Activated CD4-positive, alpha-beta T cell treated with anti-CD3 and anti-CD28 coated beads, Interleukin-2, amount 10 ng/mL, durations not matched to agents 7 days and 5 days (primary cell): ENCODE measurements around the gene PCSK1. TPM values are rescaled to one million over a fixed set of nuclear protein-coding genes. Genes with fewer than 3 reads are reported as not detected.

Source experiments
- CTCF ChIA-PET: fragments of 350-600 bp; sonication (Branson Sonifier 250); formaldehyde crosslinking; loops from one replicate; lab custom pipeline; 2021; ENCODE audit warnings: antibody characterized with exemption; lab: Charles Lee
- POLR2A ChIA-PET: fragments of 350-600 bp; sonication (Branson Sonifier 250); formaldehyde crosslinking; loops from one replicate; lab custom pipeline; 2021; ENCODE audit warnings: antibody characterized with exemption; lab: Charles Lee
- DNase-seq: peaks from one replicate; pipeline ENCODE4 v3.0.0-alpha.2; 2020
- H3K27ac Mint-ChIP-seq: one replicate; pipeline ENCODE4 v1.8.0; 2021; ENCODE audit warnings: mild to moderate bottlenecking, moderate library complexity, mixed read lengths
- H3K27me3 Mint-ChIP-seq: one replicate; pipeline ENCODE4 v1.8.0; 2021; ENCODE audit warnings: mixed read lengths
- H3K36me3 Mint-ChIP-seq: one replicate; pipeline ENCODE4 v1.8.0; 2021; ENCODE audit warnings: low read depth, mixed read lengths
- H3K4me1 Mint-ChIP-seq: one replicate; pipeline ENCODE4 v1.8.0; 2021; ENCODE audit warnings: mixed read lengths
- H3K4me3 Mint-ChIP-seq: one replicate; pipeline ENCODE4 v1.8.0; 2021; ENCODE audit warnings: mild to moderate bottlenecking, moderate library complexity, mixed read lengths
- H3K9me3 Mint-ChIP-seq: one replicate; pipeline ENCODE4 v1.8.0; 2021; ENCODE audit warnings: mixed read lengths
- total RNA-seq, 2 experiments: library from RNA; stranded (reverse); gene quantifications; one replicate each; pipeline ENCODE4 v1.2.3, GENCODE V29; 2021

PCSK1 gene
- total RNA-seq: not detected

DNA sequence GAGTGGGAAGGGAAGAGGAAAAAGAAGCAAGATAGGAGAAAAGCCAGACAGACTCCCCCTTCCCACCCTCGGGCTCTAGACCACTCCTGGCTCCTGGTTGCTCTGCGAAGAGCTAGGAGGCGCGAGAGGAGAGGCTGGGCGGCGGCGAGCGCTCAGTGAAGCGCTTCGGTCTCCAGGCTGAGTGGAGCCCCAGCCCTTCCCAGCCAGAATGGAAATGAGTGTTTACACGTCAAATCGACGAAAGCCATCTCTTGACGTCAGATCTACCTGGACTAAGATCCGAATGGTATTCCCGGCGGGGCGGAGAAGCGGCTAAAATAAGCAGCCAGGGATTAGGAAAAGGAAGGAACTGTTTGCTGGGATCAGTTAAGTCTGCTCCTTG, at the start of gene PCSK1:
Gene PCSK1, minus strand, starts transcription at position 183 of the 382 bp plus-strand sequence. CDS start 206 bp downstream, outside the sequence.
- Mint-ChIP-seq H3K4me1 (peaks cover 4% of the 10 kb centered on the region), H3K36me3 (no peaks in the 10 kb centered on the region), H3K9me3 (peaks cover 2% of the 10 kb centered on the region), H3K27ac (no peak within 1 kb of the TSS), H3K4me3 (no peak within 1 kb of the TSS), H3K27me3 (peaks cover 65% of the 10 kb centered on the region)
- CTCF ChIA-PET: interaction anchor here (1.0 kb wide), 1 partner anchor 88 kb away, joined by 3 read pairs; no protein-coding TSS in a partner anchor
- POLR2A ChIA-PET: no interaction called here
- no peak for DNase-seq

DNA sequence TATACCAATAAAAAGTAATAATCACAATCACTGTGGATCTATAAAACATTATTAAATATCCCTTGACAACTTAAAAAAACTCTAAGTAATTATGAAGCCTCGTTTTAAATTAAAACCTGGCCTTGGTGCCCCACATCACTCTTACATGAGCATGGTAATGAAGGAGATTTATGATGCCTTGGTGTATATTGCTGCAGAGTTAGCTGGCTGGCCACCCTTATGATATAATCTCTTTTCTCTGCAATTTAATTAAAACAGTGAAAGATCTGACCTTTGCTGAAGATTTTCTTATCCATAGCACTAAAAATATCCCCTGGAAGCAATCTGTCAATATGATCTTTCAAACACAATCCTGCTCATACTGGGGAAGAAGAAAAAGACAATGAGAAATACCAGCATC, 48.8 kb upstream of the PCSK1 start:
- Mint-ChIP-seq H3K36me3 (no peaks in the 10 kb centered on the region), H3K27ac (no peak overlapping the region), H3K4me3 (no peak overlapping the region), H3K4me1 (no peaks in the 10 kb centered on the region), H3K27me3 (no peaks in the 10 kb centered on the region), H3K9me3 (no peaks in the 10 kb centered on the region)
- ChIA-PET POLR2A (no interaction called here), CTCF (interaction anchor here (0.6 kb wide), 1 partner anchor 563 kb away, joined by 3 read pairs; no protein-coding TSS in a partner anchor)
- no peak for DNase-seq

DNA sequence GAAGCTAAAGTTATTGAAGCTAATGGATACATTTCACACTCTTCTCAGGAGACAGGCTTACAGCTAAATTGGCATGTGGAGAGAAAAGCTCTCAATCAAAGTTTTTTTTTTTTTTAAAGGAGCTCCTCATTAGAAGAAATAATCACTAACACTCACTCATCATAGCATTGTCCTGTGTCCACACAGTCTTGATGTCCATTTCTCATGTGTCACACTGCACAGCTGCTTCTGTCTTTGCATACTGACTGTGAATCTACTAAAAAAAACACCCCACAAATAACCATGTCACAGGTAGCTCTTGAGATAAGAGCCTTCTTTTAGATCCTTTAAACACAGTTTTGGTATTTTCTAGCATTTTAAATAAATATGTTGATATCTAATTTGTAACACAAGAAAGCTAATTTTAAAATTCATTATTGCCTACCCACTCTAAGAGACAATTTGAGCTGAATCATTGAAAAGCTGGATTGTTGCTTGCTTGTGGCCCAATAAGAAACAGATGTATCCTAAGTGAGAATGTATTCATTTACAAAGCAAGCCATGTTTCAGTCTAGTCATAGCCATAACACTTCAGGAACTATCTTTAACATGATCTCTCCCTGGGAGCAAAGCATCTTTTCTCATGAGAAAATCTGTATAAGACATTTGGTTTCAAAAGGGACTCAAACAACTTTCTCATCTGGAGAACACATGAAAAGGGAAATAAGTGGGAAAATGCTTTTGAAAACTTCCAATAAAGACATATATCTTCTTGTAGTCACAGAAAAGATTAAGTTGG, 48.1 kb upstream of the PCSK1 start:
- Mint-ChIP-seq H3K9me3 (no peaks in the 10 kb centered on the region), H3K27ac (no peak overlapping the region), H3K27me3 (no peaks in the 10 kb centered on the region), H3K4me1 (no peaks in the 10 kb centered on the region), H3K4me3 (no peak overlapping the region), H3K36me3 (no peaks in the 10 kb centered on the region)
- POLR2A ChIA-PET: no interaction called here
- DNase-seq: no peak
- CTCF ChIA-PET: interaction anchor here (0.6 kb wide), 4 partner anchors 29 to 562 kb away, joined by 3 to 4 read pairs (median 3); no protein-coding TSS in a partner anchor

DNA sequence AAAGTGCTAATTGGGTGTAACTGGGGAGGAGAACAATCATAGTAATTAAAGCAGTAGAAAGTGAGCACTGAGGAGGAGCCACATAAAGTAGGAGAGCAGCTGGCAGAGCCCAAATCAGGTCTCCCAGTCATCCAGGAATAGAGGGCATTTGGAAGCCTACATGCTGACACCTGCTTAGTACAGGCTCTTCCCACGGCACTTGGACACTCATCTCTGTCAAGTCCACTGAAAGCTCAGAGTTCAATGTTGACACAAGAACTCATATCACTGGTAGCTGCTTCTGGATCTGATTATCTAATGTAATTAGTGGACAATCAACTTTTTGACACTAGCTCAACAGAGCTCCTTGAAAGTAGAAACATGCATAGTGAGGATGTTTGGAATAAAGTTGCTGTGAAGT, 45.9 kb upstream of the PCSK1 start:
- POLR2A ChIA-PET: no interaction called here
- CTCF ChIA-PET: interaction anchor here (0.9 kb wide), 1 partner anchor 69 kb away, joined by 3 read pairs; no protein-coding TSS in a partner anchor
- no peak overlapping the region for H3K27ac Mint-ChIP-seq
- no peaks in the 10 kb centered on the region for H3K36me3 Mint-ChIP-seq
- no peaks in the 10 kb centered on the region for H3K4me1 Mint-ChIP-seq
- H3K9me3 Mint-ChIP-seq: no peaks in the 10 kb centered on the region
- H3K4me3 Mint-ChIP-seq: no peak overlapping the region
- no peaks in the 10 kb centered on the region for H3K27me3 Mint-ChIP-seq
- no peak for DNase-seq

DNA sequence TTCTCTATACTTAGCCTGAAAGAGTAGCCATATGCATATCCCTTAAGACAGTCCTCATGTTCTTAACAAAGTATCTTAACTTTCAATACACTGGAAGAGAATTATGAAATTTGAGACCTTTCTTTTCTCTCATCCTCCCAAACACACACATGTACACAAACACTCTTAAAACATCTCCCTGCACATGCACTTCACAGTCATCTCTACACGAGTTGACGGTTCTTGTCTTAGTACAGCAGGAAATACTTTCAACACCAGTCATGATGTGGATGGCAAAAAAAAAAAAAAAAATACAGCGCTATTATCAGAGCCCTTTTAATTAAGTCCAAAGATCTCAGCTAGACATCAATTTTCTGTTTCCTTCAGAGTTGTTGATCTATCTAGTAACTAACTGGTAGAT, 43.6 kb upstream of the PCSK1 start:
- H3K36me3 Mint-ChIP-seq: no peaks in the 10 kb centered on the region
- H3K9me3 Mint-ChIP-seq: no peaks in the 10 kb centered on the region
- POLR2A ChIA-PET: no interaction called here
- H3K4me3 Mint-ChIP-seq: no peak overlapping the region
- CTCF ChIA-PET: no interaction called here
- DNase-seq: no peak
- H3K27me3 Mint-ChIP-seq: peaks cover 12% of the 10 kb centered on the region
- no peak overlapping the region for H3K27ac Mint-ChIP-seq
- H3K4me1 Mint-ChIP-seq: no peaks in the 10 kb centered on the region

DNA sequence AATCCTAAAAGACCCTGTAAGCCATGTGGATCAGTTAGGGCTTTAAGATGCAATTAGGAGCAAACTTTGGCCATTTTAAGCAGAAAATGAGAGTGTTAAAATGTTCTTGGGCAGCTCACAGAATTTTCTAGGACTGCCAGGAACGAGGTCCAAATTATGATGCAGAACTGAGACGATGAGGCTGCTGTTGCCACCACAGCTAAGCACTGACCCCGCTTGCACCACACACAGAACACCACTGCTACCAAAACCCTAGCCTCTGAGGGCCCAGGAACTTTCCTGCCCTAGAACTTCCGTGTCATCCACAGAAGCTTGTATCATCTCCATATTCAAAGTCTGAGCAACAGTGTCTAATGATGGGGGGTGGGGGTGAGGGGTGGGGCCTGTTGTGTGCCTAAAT, 41.0 kb upstream of the PCSK1 start:
- H3K27me3 Mint-ChIP-seq: peaks cover 17% of the 10 kb centered on the region
- DNase-seq: no peak
- ChIA-PET POLR2A (no interaction called here), CTCF (no interaction called here)
- H3K4me1 Mint-ChIP-seq: no peaks in the 10 kb centered on the region
- no peak overlapping the region for H3K4me3 Mint-ChIP-seq
- H3K27ac Mint-ChIP-seq: no peak overlapping the region
- no peaks in the 10 kb centered on the region for H3K36me3 Mint-ChIP-seq
- H3K9me3 Mint-ChIP-seq: no peaks in the 10 kb centered on the region

DNA sequence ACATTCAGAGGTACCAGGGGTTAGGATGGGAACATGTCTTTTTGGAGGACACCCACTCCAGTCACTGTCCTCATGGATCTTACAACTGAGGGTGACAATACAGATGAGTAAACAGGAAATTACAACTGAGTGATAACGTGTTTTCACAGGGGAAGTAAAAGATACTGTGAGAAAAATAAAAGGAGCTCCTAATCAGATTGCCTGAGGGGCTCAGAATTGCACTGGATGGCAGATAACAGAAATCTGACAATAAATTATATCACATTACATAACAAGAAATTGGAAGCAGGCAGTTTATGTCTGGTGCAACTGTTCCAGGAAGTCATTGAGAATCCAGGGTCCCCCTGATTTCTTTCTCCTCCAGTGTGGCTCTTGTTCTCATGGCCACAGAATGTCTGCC, 40.1 kb upstream of the PCSK1 start:
- Mint-ChIP-seq H3K4me1 (no peaks in the 10 kb centered on the region), H3K36me3 (no peaks in the 10 kb centered on the region), H3K4me3 (no peak overlapping the region), H3K27me3 (peaks cover 17% of the 10 kb centered on the region), H3K27ac (no peak overlapping the region), H3K9me3 (no peaks in the 10 kb centered on the region)
- ChIA-PET CTCF (no interaction called here), POLR2A (no interaction called here)
- DNase-seq: no peak

DNA sequence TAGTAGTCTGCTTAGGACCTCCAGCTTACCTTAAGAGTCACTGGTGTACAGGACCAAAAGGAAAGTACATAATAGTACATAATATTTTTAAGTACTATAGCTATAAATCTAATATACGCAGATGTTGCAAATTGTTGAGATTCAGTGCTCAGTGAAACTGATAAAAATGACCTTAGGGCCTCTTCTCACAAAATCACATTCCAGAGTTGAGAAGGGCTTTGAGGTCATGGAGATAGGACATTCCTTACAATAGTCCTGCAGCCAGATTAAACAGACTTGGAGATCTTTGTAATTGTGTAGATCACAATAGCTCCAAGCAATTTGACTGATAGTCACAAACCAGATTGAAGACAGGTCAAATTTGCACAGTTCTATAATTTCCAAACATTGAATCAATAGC, 37.7 kb upstream of the PCSK1 start:
- ChIA-PET POLR2A (no interaction called here), CTCF (interaction anchor here (1.1 kb wide), 1 partner anchor 18 kb away, joined by 3 read pairs; no protein-coding TSS in a partner anchor)
- no peak overlapping the region for H3K27ac Mint-ChIP-seq
- H3K4me3 Mint-ChIP-seq: no peak overlapping the region
- no peaks in the 10 kb centered on the region for H3K9me3 Mint-ChIP-seq
- H3K4me1 Mint-ChIP-seq: no peaks in the 10 kb centered on the region
- DNase-seq: no peak
- H3K36me3 Mint-ChIP-seq: no peaks in the 10 kb centered on the region
- H3K27me3 Mint-ChIP-seq: peaks cover 29% of the 10 kb centered on the region

DNA sequence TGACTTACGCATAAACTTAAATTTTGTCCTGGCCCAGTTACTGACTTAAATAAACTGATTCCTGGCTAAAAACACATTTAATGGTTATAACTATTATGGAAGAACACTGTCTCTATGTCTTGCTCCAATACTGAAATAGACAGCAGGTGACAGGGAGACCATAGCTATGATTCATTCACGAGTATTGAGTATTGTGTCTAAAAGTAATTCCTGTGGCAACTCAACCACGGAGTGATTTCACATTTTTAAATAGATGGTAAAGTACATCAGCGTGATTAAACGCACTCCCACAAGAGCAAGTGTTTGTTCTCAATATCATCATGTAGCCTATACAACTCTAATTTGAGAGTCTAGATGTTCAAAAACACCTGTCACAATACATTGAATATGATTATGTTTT, 35.9 kb upstream of the PCSK1 start:
- Mint-ChIP-seq H3K27me3 (peaks cover 29% of the 10 kb centered on the region), H3K4me1 (no peaks in the 10 kb centered on the region), H3K27ac (no peak overlapping the region), H3K4me3 (no peak overlapping the region), H3K36me3 (no peaks in the 10 kb centered on the region), H3K9me3 (no peaks in the 10 kb centered on the region)
- POLR2A ChIA-PET: no interaction called here
- CTCF ChIA-PET: no interaction called here
- DNase-seq: no peak

DNA sequence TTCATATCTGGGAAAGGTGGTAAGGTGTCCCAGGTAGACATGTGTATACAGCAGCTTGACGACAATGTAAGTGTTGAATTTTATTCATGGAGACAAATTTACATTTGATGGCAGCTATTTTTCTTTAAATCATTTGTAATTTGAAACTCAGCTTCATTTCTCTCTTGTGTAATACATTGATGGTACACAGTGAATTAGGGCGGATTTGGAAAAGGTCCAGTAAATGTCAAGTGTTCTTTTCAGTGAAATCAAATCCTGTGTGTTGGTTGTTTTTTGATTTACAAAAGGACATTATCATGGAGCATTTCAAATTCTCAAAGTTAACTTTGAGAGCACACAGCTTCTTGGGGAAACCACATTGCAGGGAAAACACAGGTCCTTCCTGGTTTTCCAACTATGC, 30.0 kb upstream of the PCSK1 start:
- ChIA-PET POLR2A (no interaction called here), CTCF (no interaction called here)
- Mint-ChIP-seq H3K27ac (no peak overlapping the region), H3K4me1 (no peaks in the 10 kb centered on the region), H3K36me3 (no peaks in the 10 kb centered on the region), H3K4me3 (no peak overlapping the region), H3K27me3 (peaks cover 24% of the 10 kb centered on the region), H3K9me3 (no peaks in the 10 kb centered on the region)
- DNase-seq: no peak

DNA sequence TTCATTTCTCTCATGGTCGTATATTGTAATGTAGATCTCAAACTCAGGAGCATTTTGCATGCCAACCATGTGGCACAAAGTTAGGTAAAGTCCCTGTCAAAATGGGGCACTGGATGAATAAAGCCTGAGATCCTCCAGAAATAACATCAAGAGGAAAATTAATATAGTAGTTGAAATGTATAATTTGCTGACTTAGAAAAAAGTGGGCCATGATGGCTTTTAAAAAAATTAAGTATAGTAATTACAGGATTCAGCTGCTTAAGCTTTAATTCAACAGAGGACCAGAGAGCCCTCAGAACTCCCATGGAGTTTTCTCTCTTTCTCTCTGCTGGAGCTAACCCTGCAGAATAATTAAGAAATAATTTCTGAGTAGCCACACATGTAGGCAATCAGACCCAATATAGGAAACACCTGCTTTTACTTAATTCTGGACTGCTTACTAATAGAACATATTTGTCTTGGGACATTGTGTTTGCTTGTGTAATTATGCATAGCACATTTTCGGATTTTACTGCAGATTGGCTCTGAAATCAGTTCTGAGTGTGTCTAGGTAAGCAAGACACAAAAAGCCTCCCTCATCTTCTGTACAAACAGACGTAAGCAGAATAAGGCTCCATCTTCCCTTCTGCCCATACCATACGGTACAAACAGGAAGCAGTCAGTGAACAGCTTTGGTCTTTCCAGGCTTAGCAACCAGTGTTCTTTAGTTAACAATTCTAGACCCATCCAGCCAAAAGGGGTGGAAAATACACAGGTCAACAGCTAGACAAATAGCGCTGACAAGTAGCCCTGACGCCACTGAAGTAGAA, 26.5 kb upstream of the PCSK1 start:
- ChIA-PET CTCF (no interaction called here), POLR2A (no interaction called here)
- Mint-ChIP-seq H3K36me3 (no peaks in the 10 kb centered on the region), H3K27ac (no peak overlapping the region), H3K9me3 (no peaks in the 10 kb centered on the region), H3K4me1 (no peaks in the 10 kb centered on the region), H3K27me3 (peaks cover 11% of the 10 kb centered on the region), H3K4me3 (no peak overlapping the region)
- no peak for DNase-seq

DNA sequence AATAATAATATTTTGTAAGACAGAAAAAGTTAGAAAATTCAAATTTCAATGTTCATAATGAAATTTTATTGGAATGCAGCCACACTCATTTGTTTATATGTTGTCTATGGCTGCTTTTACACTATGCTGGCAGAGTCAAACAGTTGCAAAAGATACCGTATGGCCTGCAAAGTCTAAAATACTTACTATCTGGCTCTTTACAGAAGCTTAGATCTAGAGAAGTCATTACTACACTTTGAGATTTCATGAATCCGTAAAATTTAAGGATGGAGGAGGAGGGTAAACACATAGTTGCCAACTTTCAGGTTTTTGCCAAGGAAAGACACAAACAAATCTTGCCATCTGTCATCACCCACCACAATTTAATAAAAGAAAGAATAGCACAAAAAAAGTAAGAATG, 25.1 kb upstream of the PCSK1 start:
- Mint-ChIP-seq H3K4me3 (no peak overlapping the region), H3K4me1 (no peaks in the 10 kb centered on the region), H3K27me3 (peaks cover 7% of the 10 kb centered on the region), H3K9me3 (no peaks in the 10 kb centered on the region), H3K36me3 (no peaks in the 10 kb centered on the region), H3K27ac (no peak overlapping the region)
- no peak for DNase-seq
- ChIA-PET CTCF (no interaction called here), POLR2A (no interaction called here)

DNA sequence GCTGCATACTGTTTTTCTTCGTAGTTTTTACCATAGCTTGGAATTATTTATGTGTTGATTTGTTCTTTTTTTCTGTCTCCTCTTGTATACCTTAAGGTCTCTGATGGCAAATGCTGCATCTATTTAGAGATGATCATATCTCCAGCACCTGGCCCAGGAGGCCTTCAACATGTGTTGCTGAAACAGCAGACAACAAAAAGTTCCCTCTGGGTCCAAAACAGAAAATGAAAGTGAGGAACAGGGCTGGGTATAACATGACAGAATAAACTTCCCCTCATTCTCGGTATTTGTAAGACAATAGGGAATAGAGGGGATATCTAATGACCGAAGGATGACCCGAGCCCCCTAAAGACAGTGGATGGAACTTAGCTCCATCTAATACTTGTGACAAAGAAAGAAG, 22.7 kb upstream of the PCSK1 start:
- Mint-ChIP-seq H3K27me3 (peaks cover 6% of the 10 kb centered on the region), H3K4me3 (no peak overlapping the region), H3K4me1 (no peaks in the 10 kb centered on the region), H3K27ac (no peak overlapping the region), H3K36me3 (no peaks in the 10 kb centered on the region), H3K9me3 (no peaks in the 10 kb centered on the region)
- ChIA-PET POLR2A (no interaction called here), CTCF (no interaction called here)
- DNase-seq: no peak
